IMR-90 (cell line): ENCODE results near the gene C3orf33. TPM values are rescaled to one million over a fixed set of nuclear protein-coding genes. Genes with fewer than 3 reads are reported as not detected.

Experiments used
- ATAC-seq: fragments of 200-7000 bp; cut with Tn5 transposase; 2 replicates; pipeline ENCODE4 v1.9.1; 2020; ENCODE audit warnings: low read depth, mild to moderate bottlenecking, moderate library complexity
- BruUV-seq: library from RNA; stranded (reverse); fragments of 400-500 nt; replicated peaks from 2 replicates; lab custom pipeline; 2021; lab: Mats Ljungman, UMichigan
- CTCF ChIA-PET: fragments of 300-600 bp; formaldehyde crosslinking; extraction: SDS; loops from one replicate; lab custom pipeline; 2021; ENCODE audit warnings: antibody characterized with exemption; lab: Yijun Ruan, JAX
- POLR2A ChIA-PET: fragments of 300-600 bp; sonication (Branson Sonifier 250); formaldehyde crosslinking; loops from one replicate; lab custom pipeline; 2022; ENCODE audit warnings: antibody characterized with exemption; ENCODE audit not compliant: unreplicated experiment; lab: Charles Lee
- DNase-seq: peaks from one replicate; pipeline ENCODE4 v3.0.0; 2013
- H2AFZ ChIP-seq: replicated peaks from 2 replicates; pipeline ENCODE3; 2013; ENCODE audit warnings: low read length, mild to moderate bottlenecking; ENCODE audit not compliant: poor library complexity
- H2AK5ac ChIP-seq: 2 replicates; pipeline ENCODE4 v1.6.1; 2013; ENCODE audit warnings: low read depth, low read length, inconsistent platforms
- H2AK9ac ChIP-seq: replicated peaks from 2 replicates; pipeline ENCODE3; 2013; ENCODE audit warnings: mild to moderate bottlenecking, low read depth, low read length, moderate library complexity; ENCODE audit not compliant: poor library complexity
- H2BK120ac ChIP-seq: 2 replicates; pipeline ENCODE4 v1.6.1; 2013; ENCODE audit warnings: low read depth, low read length, inconsistent platforms
- H2BK15ac ChIP-seq: 3 replicates; pipeline ENCODE4 v1.6.1; 2013; ENCODE audit warnings: low read depth, low read length, inconsistent platforms
- H2BK20ac ChIP-seq: 2 replicates; pipeline ENCODE4 v1.6.1; 2013; ENCODE audit warnings: low read depth, mild to moderate bottlenecking, inconsistent platforms, low read length, moderate library complexity
- H2BK5ac ChIP-seq: 2 replicates; pipeline ENCODE4 v1.6.1; 2013; ENCODE audit warnings: mild to moderate bottlenecking, low read depth, low read length, inconsistent platforms; ENCODE audit not compliant: poor library complexity, severe bottlenecking
- H3K14ac ChIP-seq: replicated peaks from 2 replicates; pipeline ENCODE4 v1.6.1; 2013; ENCODE audit warnings: low read depth, low read length, inconsistent platforms
- H3K18ac ChIP-seq: 2 replicates; pipeline ENCODE4 v1.6.1; 2013; ENCODE audit warnings: low read depth, low read length, control low read depth
- H3K23ac ChIP-seq: 2 replicates; pipeline ENCODE4 v1.6.1; 2013; ENCODE audit warnings: low read depth, low read length, inconsistent platforms
- H3K27ac ChIP-seq: 2 replicates; pipeline ENCODE4 v1.5.1; 2013; ENCODE audit warnings: mild to moderate bottlenecking, control low read depth, low read length; ENCODE audit not compliant: insufficient read depth
- H3K27me3 ChIP-seq: 2 replicates; pipeline ENCODE4 v1.6.1; 2013; ENCODE audit warnings: low read length; ENCODE audit not compliant: control insufficient read depth, insufficient read depth
- H3K36me3 ChIP-seq: 2 replicates; pipeline ENCODE4 v1.6.1; 2013; ENCODE audit warnings: low read length, mixed read lengths; ENCODE audit not compliant: control insufficient read depth, insufficient read depth
- H3K4ac ChIP-seq: 2 replicates; pipeline ENCODE4 v1.6.1; 2013; ENCODE audit warnings: low read depth, low read length, inconsistent platforms
- H3K4me1 ChIP-seq: 2 replicates; pipeline ENCODE4 v1.6.1; 2013; ENCODE audit warnings: low read length, mixed read lengths; ENCODE audit not compliant: control insufficient read depth, insufficient read depth
- H3K4me2 ChIP-seq: 2 replicates; pipeline ENCODE4 v1.6.1; 2013; ENCODE audit warnings: low read depth, mild to moderate bottlenecking, control low read depth, low read length, moderate library complexity
- H3K4me3 ChIP-seq: 2 replicates; pipeline ENCODE4 v1.5.1; 2013; ENCODE audit warnings: low read depth, mild to moderate bottlenecking, control low read depth, low read length, moderate library complexity; ENCODE audit not compliant: insufficient read depth
- H3K56ac ChIP-seq: 2 replicates; pipeline ENCODE4 v1.6.1; 2013; ENCODE audit warnings: low read length, inconsistent platforms; ENCODE audit not compliant: insufficient read depth; ENCODE audit errors: extremely low read depth
- H3K79me1 ChIP-seq, 2 experiments: 2 replicates each; pipeline ENCODE4 v1.6.1; 2013; ENCODE audit warnings: low read length in 2 of 2, inconsistent platforms in 1 of 2, low read depth in 1 of 2
- H3K9ac ChIP-seq: 2 replicates; pipeline ENCODE4 v1.6.1; 2013; ENCODE audit warnings: low read depth, low read length, control low read depth
- H3K9me1 ChIP-seq: 2 replicates; pipeline ENCODE4 v1.6.1; 2013; ENCODE audit warnings: low read length, inconsistent platforms; ENCODE audit not compliant: insufficient read depth
- H3K9me3 ChIP-seq: 2 replicates; pipeline ENCODE4 v1.6.1; 2013; ENCODE audit warnings: low read length; ENCODE audit not compliant: control insufficient read depth, insufficient read depth
- H4K20me1 ChIP-seq: 2 replicates; pipeline ENCODE4 v1.6.1; 2013; ENCODE audit warnings: low read length, inconsistent platforms; ENCODE audit not compliant: insufficient read depth
- H4K5ac ChIP-seq: 2 replicates; pipeline ENCODE4 v1.6.1; 2013; ENCODE audit warnings: mild to moderate bottlenecking, low read depth, low read length, control low read depth
- H4K8ac ChIP-seq, 2 experiments: 2 replicates each; pipeline ENCODE4 v1.6.1; 2013; ENCODE audit warnings: low read depth in 2 of 2, low read length in 2 of 2, control low read depth in 1 of 2, inconsistent platforms in 1 of 2
- H4K91ac ChIP-seq: 2 replicates; pipeline ENCODE4 v1.6.1; 2013; ENCODE audit warnings: low read depth, low read length, inconsistent platforms; ENCODE audit not compliant: insufficient read depth
- BHLHE40 ChIP-seq: fragments of 150-350 bp; IDR thresholded peaks from 2 replicates; pipeline ENCODE4 v1.6.1; 2016; ENCODE audit warnings: mild to moderate bottlenecking, low read depth, low read length
- CEBPB ChIP-seq: IDR thresholded peaks from 2 replicates; pipeline ENCODE4 v1.6.1; 2012; ENCODE audit warnings: low read depth, low read length, improper control_type of control experiment
- CHD1 ChIP-seq: IDR thresholded peaks from 2 replicates; pipeline ENCODE4 v1.6.1; 2012; ENCODE audit warnings: low read depth, low read length, improper control_type of control experiment
- CTCF ChIP-seq: conservative IDR thresholded peaks from 2 replicates; pipeline ENCODE4 v1.5.1; 2012; ENCODE audit warnings: mild to moderate bottlenecking, low read depth, low read length, improper control_type of control experiment
- ELK1 ChIP-seq: fragments of 150-350 bp; IDR thresholded peaks from 2 replicates; pipeline ENCODE4 v1.6.1; 2016; ENCODE audit warnings: low read depth, mild to moderate bottlenecking, low read length, moderate library complexity, borderline replicate concordance
- FOS ChIP-seq: fragments of 150-350 bp; IDR thresholded peaks from 2 replicates; pipeline ENCODE4 v1.6.1; 2016; ENCODE audit warnings: low read depth, low read length
- MAFK ChIP-seq: IDR thresholded peaks from 2 replicates; pipeline ENCODE4 v1.6.1; 2012; ENCODE audit warnings: low read depth, low read length, improper control_type of control experiment
- MAZ ChIP-seq: IDR thresholded peaks from 2 replicates; pipeline ENCODE4 v1.6.1; 2012; ENCODE audit warnings: low read depth, mild to moderate bottlenecking, low read length, improper control_type of control experiment, moderate library complexity, borderline replicate concordance
- MXI1 ChIP-seq: IDR thresholded peaks from 2 replicates; pipeline ENCODE4 v1.6.1; 2012; ENCODE audit warnings: low read depth, mild to moderate bottlenecking, low read length, moderate library complexity, borderline replicate concordance
- NFE2L2 ChIP-seq: fragments of 150-350 bp; IDR thresholded peaks from 2 replicates; pipeline ENCODE4 v1.6.1; 2016; ENCODE audit warnings: low read depth, mild to moderate bottlenecking, low read length
- POLR2A ChIP-seq: IDR thresholded peaks from 2 replicates; pipeline ENCODE4 v1.6.1; 2012; ENCODE audit warnings: mild to moderate bottlenecking, low read depth, low read length
- RAD21 ChIP-seq: IDR thresholded peaks from 2 replicates; pipeline ENCODE4 v1.6.1; 2012; ENCODE audit warnings: low read length, improper control_type of control experiment
- RCOR1 ChIP-seq: IDR thresholded peaks from 2 replicates; pipeline ENCODE4 v1.6.1; 2012; ENCODE audit warnings: mild to moderate bottlenecking, low read length, improper control_type of control experiment; ENCODE audit not compliant: insufficient replicate concordance
- RFX5 ChIP-seq: IDR thresholded peaks from 2 replicates; pipeline ENCODE4 v1.8.0; 2012; ENCODE audit warnings: low read depth, mild to moderate bottlenecking, low read length, moderate library complexity
- SMC3 ChIP-seq: fragments of 150-350 bp; IDR thresholded peaks from 2 replicates; pipeline ENCODE4 v1.6.1; 2016; ENCODE audit warnings: low read depth, mild to moderate bottlenecking, antibody characterized with exemption, low read length, moderate library complexity
- USF2 ChIP-seq: fragments of 150-350 bp; IDR thresholded peaks from 2 replicates; pipeline ENCODE4 v1.6.1; 2017; ENCODE audit warnings: mild to moderate bottlenecking, antibody characterized with exemption, low read length, low read depth
- WGBS, 2 experiments: methylation state at CpG; one replicate each; pipeline versions ENCODE4 v1.1.5 to v1.1.7; 2013; ENCODE audit warnings: missing lambda C conversion rate in 2 of 2; ENCODE audit not compliant: insufficient read length in 1 of 2; ENCODE audit errors: extremely low coverage in 2 of 2; 5-methylcytosine and 5-hydroxymethylcytosine counted together
- dilution Hi-C: fragments of 300-500 bp; cut with HindIII; formaldehyde crosslinking; loops from one replicate; pipeline ENCODE4 v1.14.3; 2018; ENCODE audit warnings: low sequenced_read_pairs; ENCODE audit not compliant: unreplicated experiment
- in situ Hi-C: fragments of 300-500 bp; cut with MboI; formaldehyde crosslinking; loops from 3 replicates; pipeline ENCODE4 v1.14.3; 2019; ENCODE audit warnings: low sequenced_read_pairs, inconsistent platforms, mixed read lengths
- intact Hi-C: fragments of 100-400 bp; cut with micrococcal nuclease; formaldehyde crosslinking; loops from 2 replicates; pipeline ENCODE4 v1.10.0; 2022
- polyA plus RNA-seq, 3 experiments: library from polyadenylated mRNA; depleted of rRNA; stranded (reverse); fragments of >200 nt; gene quantifications; 2 replicates each; pipeline ENCODE4 v1.2.3, GENCODE V29; 2012; ENCODE audit warnings: low replicate concordance in 1 of 3
- total RNA-seq: library from RNA; depleted of rRNA; stranded (reverse); fragments of >200 nt; gene quantifications from 2 replicates; pipeline ENCODE4 v1.2.3, GENCODE V29; 2012

The C3orf33 gene
- total and polyA plus RNA-seq, 2 of the 4 experiments (the other 2 are of a cell fraction): 0.72 to 1.2 TPM

GRCh38 chr3:155782390-155782953 lies 23.6 kb downstream of the C3orf33 start:
- ATAC-seq (no peak), DNase-seq (no peak)
- intact Hi-C loops: no loop called here
- Histone ChIP-seq H4K91ac (no peak overlapping the region), H4K20me1 (no peaks in the 10 kb centered on the region), H2BK120ac (no peak overlapping the region), H2AFZ (no peak overlapping the region), H3K18ac (no peak overlapping the region), H2AK9ac (no peak overlapping the region), H3K27ac (no peak overlapping the region), H3K9me3 (0 out of 2 replicates have a peak, but pooled peaks cover 2% of the 10 kb centered on the region), H3K4me3 (no peak overlapping the region), H3K9ac (no peak overlapping the region), H2BK20ac (no peak overlapping the region), H2BK5ac (no peak overlapping the region), H2AK5ac (no peak overlapping the region), H3K14ac (no peak overlapping the region), H2BK15ac (no peak overlapping the region), H3K36me3 (no peaks in the 10 kb centered on the region), H3K56ac (no peak overlapping the region), H3K27me3 (no peaks in the 10 kb centered on the region), H3K4me2 (no peak overlapping the region), H4K5ac (no peak overlapping the region), H3K4ac (no peak overlapping the region), H4K8ac (no peak overlapping the region), H3K9me1 (no peaks in the 10 kb centered on the region), H3K79me1 (no peaks in the 10 kb centered on the region), H3K4me1 (peaks cover 2% of the 10 kb centered on the region; the same call in 1 of the 2 replicates), H3K23ac (no peak overlapping the region)
- POLR2A ChIA-PET: no interaction called here
- no TSS peak for BruUV-seq
- dilution Hi-C loops: no loop called here
- in situ Hi-C loops: no loop called here
- WGBS, 2 experiments: no CpG with 5 or more reads among the region's 1 CpG
- TF ChIP-seq MXI1 (no peak), SMC3 (no peak), MAZ (no peak), CTCF (no peak), NFE2L2 (no peak), USF2 (no peak), ELK1 (no peak), RFX5 (no peak), CHD1 (no peak), CEBPB (no peak), RAD21 (no peak), POLR2A (no peak), FOS (no peak), BHLHE40 (no peak), MAFK (no peak), RCOR1 (no peak)
- CTCF ChIA-PET: interaction anchor here (0.5 kb wide), 1 partner anchor 39 kb away, joined by 3 read pairs; no protein-coding TSS in a partner anchor
